GM21381 (cell line): ENCODE results near the gene GHDC.
"Not testable (repeated sequence)": the region's sequence is repeated elsewhere in the genome, so short reads cannot be mapped to it uniquely, and the experiment has no call there.

Experiments used
- ATAC-seq: cut with Tn5 transposase; IDR thresholded peaks from one replicate; pipeline ENCODE4 v1.9.1; 2021; ENCODE audit warnings: mild to moderate bottlenecking, moderate library complexity; ENCODE audit not compliant: unreplicated experiment

Gene GHDC, protein sequence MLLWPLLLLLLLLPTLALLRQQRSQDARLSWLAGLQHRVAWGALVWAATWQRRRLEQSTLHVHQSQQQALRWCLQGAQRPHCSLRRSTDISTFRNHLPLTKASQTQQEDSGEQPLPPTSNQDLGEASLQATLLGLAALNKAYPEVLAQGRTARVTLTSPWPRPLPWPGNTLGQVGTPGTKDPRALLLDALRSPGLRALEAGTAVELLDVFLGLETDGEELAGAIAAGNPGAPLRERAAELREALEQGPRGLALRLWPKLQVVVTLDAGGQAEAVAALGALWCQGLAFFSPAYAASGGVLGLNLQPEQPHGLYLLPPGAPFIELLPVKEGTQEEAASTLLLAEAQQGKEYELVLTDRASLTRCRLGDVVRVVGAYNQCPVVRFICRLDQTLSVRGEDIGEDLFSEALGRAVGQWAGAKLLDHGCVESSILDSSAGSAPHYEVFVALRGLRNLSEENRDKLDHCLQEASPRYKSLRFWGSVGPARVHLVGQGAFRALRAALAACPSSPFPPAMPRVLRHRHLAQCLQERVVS

GRCh38 chr17:42193969-42194899 is at the start of gene GHDC:
TSS of gene GHDC (minus strand) at chr17:42194494. CDS start at chr17:42193581, 913 bp downstream.
- ATAC-seq, result peak; percentile 87

- no peak for ATAC-seq
Observed at GRCh38 chr17:42243493-42243982, 49.2 kb upstream of the GHDC start.

GRCh38 chr17:42241871-42242270 is 47.6 kb upstream of the GHDC start:
- no peak for ATAC-seq

DNA sequence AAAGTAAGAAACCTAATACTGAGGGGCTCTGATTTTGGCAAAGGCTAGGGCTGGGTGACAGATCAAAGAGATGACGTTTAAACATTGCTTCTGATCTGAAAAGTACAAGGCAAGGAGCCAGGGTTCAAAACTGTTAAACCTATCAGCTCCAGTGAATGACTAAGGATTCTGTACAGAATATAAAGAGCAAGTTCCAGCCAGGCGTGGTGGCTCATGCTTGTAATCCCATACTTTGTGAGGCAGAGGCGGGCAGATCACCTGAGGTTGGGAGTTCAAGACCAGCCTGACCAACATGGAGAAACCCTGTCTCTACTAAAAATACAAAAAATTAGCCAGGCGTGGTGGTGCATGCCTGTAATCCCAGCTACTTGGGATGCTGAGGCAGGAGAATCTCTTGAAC is 46.6 kb upstream of the GHDC start:
- ATAC-seq, result not testable (repeated sequence)

GRCh38 chr17:42240201-42240600 is 45.9 kb upstream of the GHDC start:
- ATAC-seq, result no peak

DNA sequence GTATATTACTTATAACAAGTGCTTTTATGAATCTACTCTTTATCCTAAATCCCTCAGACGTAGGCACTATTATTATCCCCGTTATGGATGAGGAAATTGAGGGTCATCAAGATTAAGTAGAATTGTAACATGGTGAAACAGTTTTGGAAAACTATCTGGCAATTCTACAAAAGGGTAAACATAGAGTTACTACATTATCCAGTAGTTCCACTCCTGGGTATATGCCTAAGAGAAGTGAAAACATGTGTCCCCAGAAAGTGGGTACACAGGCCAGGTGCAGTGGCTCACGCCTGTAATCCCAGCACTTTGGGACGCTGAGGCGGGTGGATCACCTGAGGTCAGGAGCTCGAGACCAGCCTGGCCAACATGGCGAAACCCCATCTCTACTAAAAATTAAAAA is 45.3 kb upstream of the GHDC start:
- ATAC-seq, result not testable (repeated sequence)

DNA sequence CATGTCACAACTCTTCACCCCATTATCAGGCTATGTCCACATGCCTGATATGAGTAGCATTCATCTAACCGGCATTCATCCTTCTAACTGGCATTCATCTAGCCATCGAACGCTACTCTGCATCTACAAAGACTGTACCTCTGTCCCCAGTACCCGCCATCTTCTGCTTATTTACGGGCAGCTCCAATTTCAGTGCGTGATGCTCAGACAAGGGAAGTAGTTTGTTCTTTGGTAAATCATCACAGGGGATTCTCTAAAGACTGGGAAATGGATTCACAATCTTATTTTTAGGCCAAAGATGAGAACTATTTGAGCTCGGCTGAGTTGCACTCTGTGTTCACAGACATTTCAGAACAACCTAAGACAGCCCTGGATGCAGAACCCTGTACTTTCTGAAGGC is 42.5 kb upstream of the GHDC start:
- ATAC-seq, result no peak

DNA sequence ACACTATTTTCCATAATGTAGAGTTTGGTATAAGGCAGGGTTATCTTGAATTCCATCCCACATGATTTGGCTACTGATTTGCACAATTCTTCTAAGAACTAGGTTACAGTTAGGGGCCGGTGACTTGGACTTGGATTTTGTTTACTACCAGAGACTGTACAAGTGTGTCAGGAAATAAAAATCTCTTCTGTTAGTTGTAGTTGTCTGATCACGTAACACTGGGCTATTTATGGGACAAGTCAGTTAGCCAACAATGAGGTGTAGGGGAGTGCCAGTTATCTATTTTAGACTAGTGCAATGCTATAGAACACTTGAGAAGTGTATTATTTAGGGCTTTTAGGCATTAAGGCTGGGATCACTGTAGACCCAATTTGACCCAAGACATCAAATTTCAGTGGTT is 39.7 kb upstream of the GHDC start:
- ATAC-seq, result no peak

DNA sequence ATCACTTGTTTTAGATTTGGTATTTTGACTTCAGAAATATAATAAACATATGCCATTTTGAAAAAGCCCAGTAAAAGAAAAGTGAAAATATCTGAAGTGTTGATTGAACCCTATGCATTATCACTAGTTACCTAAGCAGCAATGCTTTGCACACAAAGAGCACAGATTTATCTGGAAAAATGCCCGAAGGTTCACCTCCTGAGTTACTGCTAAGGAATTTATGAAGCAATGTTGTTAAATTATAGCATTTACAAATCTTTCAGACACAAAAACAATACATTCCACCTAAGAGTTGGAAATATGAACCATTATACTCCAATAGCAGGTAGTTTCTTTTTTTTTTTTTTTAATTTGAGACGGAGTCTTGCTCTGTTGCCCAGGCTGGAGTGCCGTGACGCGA is 38.9 kb upstream of the GHDC start:
- no peak for ATAC-seq

DNA sequence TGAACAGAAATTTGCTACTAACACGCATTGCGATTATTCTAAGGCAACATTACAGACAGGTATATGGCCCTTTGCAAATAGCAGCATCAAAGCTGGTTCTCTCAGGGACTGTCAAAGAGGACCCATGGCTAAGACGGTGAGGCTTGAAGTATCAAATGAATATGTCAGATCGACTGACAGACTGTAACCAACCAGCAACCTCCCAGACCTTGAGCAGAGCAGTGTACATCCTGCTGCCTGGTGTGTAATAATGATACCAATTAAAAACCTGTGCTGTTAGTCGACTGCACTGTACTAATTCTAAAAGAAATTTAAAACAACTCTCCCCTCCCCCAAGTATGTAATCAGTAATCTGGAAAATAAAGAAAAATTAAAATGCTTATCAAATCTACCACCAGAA is 35.9 kb upstream of the GHDC start:
- no peak for ATAC-seq

DNA sequence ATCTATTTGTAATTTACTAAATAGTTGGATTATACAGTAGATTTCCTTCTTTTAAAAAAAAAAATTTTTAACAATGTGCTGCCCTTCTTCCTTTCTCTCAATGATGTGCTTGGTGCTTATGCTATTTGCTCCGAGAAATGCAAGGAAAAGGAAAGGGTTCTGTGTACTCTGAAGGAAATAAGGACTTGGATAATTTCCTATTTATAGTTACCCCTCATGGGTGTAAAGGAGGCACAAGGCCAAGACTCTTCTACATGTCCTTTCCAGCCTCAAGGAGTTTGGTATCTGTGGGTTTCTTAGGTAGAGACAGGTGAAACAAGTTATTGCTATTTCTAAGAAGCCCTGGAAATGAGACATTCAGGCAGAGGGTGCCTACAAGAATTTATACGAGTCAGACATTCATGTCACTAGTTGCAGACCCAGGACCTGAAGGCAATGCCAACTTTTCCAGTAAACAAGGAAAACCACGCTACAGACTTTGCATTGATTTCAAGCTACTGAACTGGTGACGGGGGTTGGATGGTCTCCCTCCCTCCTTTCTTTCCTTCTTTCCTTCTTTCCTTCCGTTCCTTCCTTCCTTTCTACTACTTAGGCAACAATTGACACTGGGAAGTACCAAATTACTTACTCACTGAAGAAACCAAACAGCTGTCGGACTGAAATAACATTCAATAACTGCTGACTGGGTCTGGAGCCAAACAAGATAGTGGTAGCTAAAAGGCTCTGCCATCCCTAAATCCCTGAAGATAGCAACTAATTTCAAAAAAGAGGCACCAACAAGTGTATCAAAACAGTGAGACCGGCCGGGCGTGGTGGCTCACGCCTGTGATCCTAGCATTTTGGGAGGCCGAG is 33.8 kb upstream of the GHDC start:
- no peak for ATAC-seq

DNA sequence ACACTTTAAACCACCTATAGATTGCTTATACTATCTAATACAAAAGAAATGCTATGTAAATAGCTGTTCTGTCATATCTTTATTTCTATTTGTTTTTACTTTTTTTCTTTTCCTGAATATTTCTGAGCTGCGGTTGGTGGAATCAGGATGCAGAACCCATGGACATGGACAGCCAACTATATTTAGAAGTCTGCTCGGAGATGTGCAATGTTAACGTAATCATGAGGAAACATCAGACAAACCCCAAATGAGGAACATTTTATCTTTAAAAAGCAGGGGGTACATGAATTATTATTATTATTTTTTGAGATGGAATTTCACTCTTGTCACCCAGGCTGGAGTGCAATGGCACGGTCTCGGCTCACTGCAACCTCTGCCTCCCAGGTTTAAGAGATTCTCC is 31.4 kb upstream of the GHDC start:
- no peak for ATAC-seq

- ATAC-seq, result no peak
Observed at GRCh38 chr17:42224651-42225050, 30.4 kb upstream of the GHDC start.

GRCh38 chr17:42221886-42222745 is 27.8 kb upstream of the GHDC start:
- ATAC-seq, result no peak

GRCh38 chr17:42219280-42219679 is 25.0 kb upstream of the GHDC start:
- ATAC-seq, result not testable (repeated sequence)

DNA sequence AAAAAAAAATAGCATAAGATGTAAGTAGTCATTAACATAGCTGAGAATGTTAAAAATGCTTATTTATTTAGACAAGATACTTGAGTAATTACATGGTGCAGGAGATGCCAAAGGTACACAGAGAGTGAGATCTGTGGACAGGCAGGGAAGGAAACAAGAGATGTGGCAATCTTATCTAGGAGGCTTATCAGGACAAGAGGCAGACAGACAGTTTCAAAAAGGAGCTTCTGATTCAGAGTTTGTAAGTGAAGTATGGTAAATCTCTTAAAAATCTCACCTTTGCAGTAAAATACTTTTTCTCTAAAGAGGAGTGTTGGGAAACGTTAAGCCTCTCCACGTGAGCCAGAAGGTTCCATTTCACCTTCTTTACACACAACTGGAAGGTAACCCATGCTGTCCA is 19.9 kb upstream of the GHDC start:
- no peak for ATAC-seq

DNA sequence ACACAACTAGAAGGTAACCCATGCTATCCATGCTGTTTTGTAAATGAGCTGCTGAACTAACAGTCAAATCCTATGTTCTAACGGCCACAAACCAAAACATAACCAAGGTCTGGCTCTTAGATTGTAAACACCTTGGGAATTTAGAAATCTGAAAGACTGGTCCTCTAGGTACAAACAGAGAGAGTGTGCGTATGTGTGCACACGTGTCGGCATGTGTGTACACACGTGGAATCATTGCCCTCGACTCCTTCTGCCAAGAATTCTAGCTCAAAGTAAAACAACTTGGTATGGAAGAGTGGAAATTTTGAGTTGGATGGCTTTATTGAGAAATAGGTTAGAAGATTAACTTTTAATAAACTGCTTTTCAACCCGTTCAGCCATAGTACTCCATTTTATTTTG is 18.1 kb upstream of the GHDC start:
- ATAC-seq, result no peak

- ATAC-seq, result not testable (repeated sequence)
Observed at GRCh38 chr17:42211921-42212341, 17.6 kb upstream of the GHDC start.

DNA sequence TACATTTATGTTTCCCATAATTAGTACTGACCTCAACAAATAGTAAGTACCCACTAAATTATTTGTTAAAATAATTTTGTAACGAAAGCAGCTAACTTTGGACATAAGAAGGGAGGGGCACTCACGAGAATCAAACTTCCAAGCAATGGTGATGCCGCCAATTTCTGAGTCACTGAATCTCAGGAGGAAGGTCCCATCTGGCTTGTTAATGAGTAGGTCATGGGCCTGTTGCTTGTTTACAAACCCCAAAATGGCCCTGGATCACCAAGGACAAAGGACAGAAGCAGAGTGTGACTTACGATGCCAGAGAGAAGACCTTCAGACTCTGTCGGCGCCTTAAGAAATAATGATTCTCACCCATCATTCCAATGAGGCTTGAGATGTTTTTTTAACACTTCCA is 15.8 kb upstream of the GHDC start:
- ATAC-seq, result no peak
